PC-9 (cell line): Measurements from ENCODE around the gene PCSK5. TPM values are rescaled to one million over a fixed set of nuclear protein-coding genes. Genes with fewer than 3 reads are reported as not detected.

Experiments
- BruUV-seq: library from RNA; stranded (reverse); fragments of 400-500 nt; replicated peaks from 2 replicates; lab custom pipeline; 2021; lab: Mats Ljungman, UMichigan
- CTCF ChIA-PET: fragments of 300-600 bp; sonication (Branson Sonifier 250); formaldehyde crosslinking; loops from one replicate; lab custom pipeline; 2022; ENCODE audit warnings: antibody characterized with exemption; lab: Charles Lee
- POLR2A ChIA-PET: fragments of 300-600 bp; sonication (Branson Sonifier 250); formaldehyde crosslinking; loops from one replicate; lab custom pipeline; 2022; ENCODE audit warnings: antibody characterized with exemption; ENCODE audit not compliant: unreplicated experiment; lab: Charles Lee
- DNase-seq, 2 experiments: peaks; one replicate each; pipeline versions ENCODE4 v3.0.0 to v3.0.0-alpha.2; 2015 to 2022; ENCODE audit warnings: mixed read lengths in 1 of 2
- H2AFZ ChIP-seq: fragments of 200-600 bp; sonication (generic); 2 replicates; pipeline ENCODE4 v1.8.1; 2017; ENCODE audit warnings: antibody characterized with exemption
- H3F3A ChIP-seq: fragments of 200-600 bp; sonication (generic); 2 replicates; pipeline ENCODE4 v1.8.1; 2017; ENCODE audit warnings: antibody characterized with exemption, mild to moderate bottlenecking, low read depth; ENCODE audit not compliant: insufficient read depth
- H3K27ac ChIP-seq: fragments of 200-600 bp; sonication (generic); 2 replicates; pipeline ENCODE4 v1.6.1; 2016; ENCODE audit warnings: mixed run types
- H3K27me3 ChIP-seq: fragments of 200-600 bp; sonication (generic); 2 replicates; pipeline ENCODE4 v1.6.1; 2016; ENCODE audit warnings: low read depth, mixed run types; ENCODE audit not compliant: insufficient read depth
- H3K36me3 ChIP-seq: fragments of 200-600 bp; sonication (generic); 2 replicates; pipeline ENCODE4 v1.6.1; 2016; ENCODE audit warnings: low read depth, mixed run types
- H3K4me1 ChIP-seq: fragments of 200-600 bp; sonication (generic); replicated peaks from 2 replicates; pipeline ENCODE4 v1.6.1; 2016; ENCODE audit warnings: mixed run types; ENCODE audit not compliant: insufficient read depth
- H3K4me2 ChIP-seq: fragments of 200-600 bp; sonication (generic); 2 replicates; pipeline ENCODE4 v1.6.1; 2017; ENCODE audit warnings: mixed run types
- H3K4me3 ChIP-seq: fragments of 200-600 bp; sonication (generic); 2 replicates; pipeline ENCODE4 v1.6.1; 2016; ENCODE audit warnings: mixed run types
- H3K79me2 ChIP-seq: fragments of 200-600 bp; sonication (generic); 2 replicates; pipeline ENCODE4 v1.6.1; 2017; ENCODE audit warnings: low read depth, mixed run types
- H3K9me2 ChIP-seq: fragments of 200-600 bp; sonication (generic); 2 replicates; pipeline ENCODE4 v1.8.1; 2017; ENCODE audit warnings: mild to moderate bottlenecking; ENCODE audit not compliant: insufficient read depth
- H3K9me3 ChIP-seq: fragments of 200-600 bp; sonication (generic); 2 replicates; pipeline ENCODE4 v1.8.1; 2016; ENCODE audit warnings: low read depth; ENCODE audit not compliant: insufficient read depth
- H4K20me1 ChIP-seq: fragments of 200-600 bp; sonication (generic); 2 replicates; pipeline ENCODE4 v1.8.1; 2017; ENCODE audit not compliant: insufficient read depth
- EZH2 ChIP-seq: fragments of 200-600 bp; sonication (generic); IDR thresholded peaks from 2 replicates; pipeline ENCODE4 v1.8.0; 2017; ENCODE audit warnings: antibody characterized with exemption, low read depth
- intact Hi-C: fragments of 100-400 bp; cut with micrococcal nuclease; formaldehyde crosslinking; loops from one replicate; pipeline ENCODE4 v1.10.0; 2022; ENCODE audit not compliant: unreplicated experiment
- total RNA-seq: library from RNA; stranded (reverse); gene quantifications from 2 replicates; pipeline ENCODE4 v1.2.3, GENCODE V29; 2021
- TF ChIP-seq, protein P1 (sequence below): fragments of 200-600 bp; sonication (generic); conservative IDR thresholded peaks from 2 replicates; pipeline ENCODE4 v1.6.1; 2017; ENCODE audit warnings: mixed run types, antibody characterized with exemption, mild to moderate bottlenecking, moderate library complexity

The PCSK5 gene
- total RNA-seq, 1 experiment from 2014 or later: 8.2 TPM

DNA sequence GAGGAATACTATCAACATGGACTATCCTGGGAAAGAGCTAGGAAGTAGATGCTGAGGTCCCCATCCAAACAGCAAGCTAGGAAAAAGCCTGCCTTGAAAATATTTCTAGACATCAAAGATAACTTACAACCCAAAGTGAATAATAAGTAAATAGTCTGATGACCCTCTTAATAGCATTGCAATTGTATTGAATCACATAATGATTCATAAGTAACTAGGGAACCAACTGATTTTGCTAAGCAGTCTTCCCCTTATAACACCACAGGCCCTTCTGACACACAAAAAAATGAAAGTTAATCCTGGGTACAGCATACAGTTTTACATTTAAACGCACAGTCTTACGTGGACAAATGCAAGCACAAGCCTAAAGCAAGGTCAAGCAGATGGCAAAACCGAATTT lies 304.4 kb downstream of the PCSK5 start:
- no peaks in the 10 kb centered on the region for H3K27me3 ChIP-seq
- H3K4me2 ChIP-seq: no peak overlapping the region
- no peak overlapping the region for H2AFZ ChIP-seq
- H3K4me1 ChIP-seq: no peaks in the 10 kb centered on the region
- H3K4me3 ChIP-seq: no peak overlapping the region
- H3K36me3 ChIP-seq: no peaks in the 10 kb centered on the region; the same call in 1 of the 2 replicates
- no peak overlapping the region for H3K27ac ChIP-seq
- no peaks in the 10 kb centered on the region for H3K9me3 ChIP-seq
- H4K20me1 ChIP-seq: no peaks in the 10 kb centered on the region
- H3F3A ChIP-seq: no peaks in the 10 kb centered on the region
- no TSS peak for BruUV-seq
- TF ChIP-seq, protein P1, sequence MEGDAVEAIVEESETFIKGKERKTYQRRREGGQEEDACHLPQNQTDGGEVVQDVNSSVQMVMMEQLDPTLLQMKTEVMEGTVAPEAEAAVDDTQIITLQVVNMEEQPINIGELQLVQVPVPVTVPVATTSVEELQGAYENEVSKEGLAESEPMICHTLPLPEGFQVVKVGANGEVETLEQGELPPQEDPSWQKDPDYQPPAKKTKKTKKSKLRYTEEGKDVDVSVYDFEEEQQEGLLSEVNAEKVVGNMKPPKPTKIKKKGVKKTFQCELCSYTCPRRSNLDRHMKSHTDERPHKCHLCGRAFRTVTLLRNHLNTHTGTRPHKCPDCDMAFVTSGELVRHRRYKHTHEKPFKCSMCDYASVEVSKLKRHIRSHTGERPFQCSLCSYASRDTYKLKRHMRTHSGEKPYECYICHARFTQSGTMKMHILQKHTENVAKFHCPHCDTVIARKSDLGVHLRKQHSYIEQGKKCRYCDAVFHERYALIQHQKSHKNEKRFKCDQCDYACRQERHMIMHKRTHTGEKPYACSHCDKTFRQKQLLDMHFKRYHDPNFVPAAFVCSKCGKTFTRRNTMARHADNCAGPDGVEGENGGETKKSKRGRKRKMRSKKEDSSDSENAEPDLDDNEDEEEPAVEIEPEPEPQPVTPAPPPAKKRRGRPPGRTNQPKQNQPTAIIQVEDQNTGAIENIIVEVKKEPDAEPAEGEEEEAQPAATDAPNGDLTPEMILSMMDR: no peak
- no peak for TF ChIP-seq EZH2
- CTCF ChIA-PET: no interaction called here
- intact Hi-C loops: no loop called here
- no peak for DNase-seq
- POLR2A ChIA-PET: no interaction called here
- H3K79me2 ChIP-seq: no peaks in the 10 kb centered on the region
- no peaks in the 10 kb centered on the region for H3K9me2 ChIP-seq

DNA sequence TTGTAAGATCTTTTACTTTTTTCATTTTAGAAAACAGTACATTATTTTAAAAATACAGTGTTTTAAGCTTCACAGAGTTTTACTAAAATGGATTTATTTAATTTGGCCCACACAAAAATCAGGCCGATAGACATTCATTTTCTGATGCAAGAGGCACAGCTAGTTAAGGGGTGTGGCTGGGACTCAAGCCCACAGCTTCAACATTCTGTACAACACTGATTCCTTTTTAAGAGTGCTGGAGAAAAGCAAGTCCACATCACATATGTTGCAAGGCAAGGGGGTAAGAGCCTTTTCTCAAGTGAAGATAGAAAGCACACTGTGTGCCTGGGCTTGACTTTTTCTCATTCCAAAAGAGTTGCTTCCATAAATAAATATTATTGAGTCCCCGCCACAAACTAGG lies 307.9 kb downstream of the PCSK5 start:
- H3K4me3 ChIP-seq: no peak overlapping the region
- H3K27ac ChIP-seq: no peak overlapping the region
- peaks cover 5% of the 10 kb centered on the region for H3K4me1 ChIP-seq
- BruUV-seq: no TSS peak
- intact Hi-C loops: no loop called here
- ChIA-PET POLR2A (no interaction called here), CTCF (no interaction called here)
- no peak for DNase-seq
- no peaks in the 10 kb centered on the region for H3K79me2 ChIP-seq
- H3K27me3 ChIP-seq: no peaks in the 10 kb centered on the region
- H3K4me2 ChIP-seq: no peak overlapping the region
- H3K9me2 ChIP-seq: no peaks in the 10 kb centered on the region
- H2AFZ ChIP-seq: no peak overlapping the region
- no peaks in the 10 kb centered on the region for H3F3A ChIP-seq
- H3K9me3 ChIP-seq: no peaks in the 10 kb centered on the region
- H3K36me3 ChIP-seq: no peaks in the 10 kb centered on the region
- TF ChIP-seq, protein P1: no peak
- no peak for TF ChIP-seq EZH2
- no peaks in the 10 kb centered on the region for H4K20me1 ChIP-seq

DNA sequence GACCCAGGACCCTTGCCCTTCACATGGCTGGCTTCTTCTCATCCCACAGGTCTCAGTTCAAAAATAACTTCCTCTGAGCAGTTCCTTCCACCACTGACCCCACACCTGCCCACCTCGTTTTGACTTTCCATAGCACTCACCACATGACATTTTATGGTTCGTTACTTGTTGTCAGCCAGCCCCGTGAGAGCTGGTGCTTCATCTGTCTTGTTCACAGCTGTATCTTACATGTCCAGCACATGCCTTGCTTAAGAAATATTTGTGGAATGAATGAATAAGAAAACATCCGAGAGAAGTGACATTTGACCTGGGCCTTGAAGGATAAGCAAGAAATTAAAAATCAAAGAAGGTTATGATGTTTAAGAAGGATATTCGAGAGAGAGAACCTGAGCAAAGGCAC lies 309.8 kb downstream of the PCSK5 start:
- Histone ChIP-seq H2AFZ (no peak overlapping the region), H3K27me3 (no peaks in the 10 kb centered on the region), H3K36me3 (no peaks in the 10 kb centered on the region), H3K27ac (no peak overlapping the region), H3K9me2 (no peaks in the 10 kb centered on the region), H3K79me2 (no peaks in the 10 kb centered on the region), H3K4me3 (no peak overlapping the region), H3K9me3 (no peaks in the 10 kb centered on the region), H3K4me2 (no peak overlapping the region), H4K20me1 (no peaks in the 10 kb centered on the region), H3F3A (peaks cover 5% of the 10 kb centered on the region; the same call in 1 of the 2 replicates), H3K4me1 (peaks cover 10% of the 10 kb centered on the region)
- BruUV-seq: no TSS peak
- CTCF ChIA-PET: no interaction called here
- intact Hi-C loops: no loop called here
- TF ChIP-seq, protein P1: no peak
- no peak for TF ChIP-seq EZH2
- DNase-seq: no peak
- POLR2A ChIA-PET: no interaction called here
